ENCODE data around the gene DRGX.

The DRGX gene

GRCh38 chr10:49419005-49419404 lies 23.1 kb upstream of the DRGX start:
- H3K36me3 ChIP-seq (ENCODE audit: control insufficient read depth in 2 of 2, insufficient read depth in 1 of 2, low read length in 2 of 2) = no peaks in the 10 kb centered on the region
- no peaks in the 10 kb centered on the region for H3K9me3 ChIP-seq (ENCODE audit: control insufficient read depth, insufficient read depth, low read depth, low read length)
- CTCF ChIA-PET = interaction anchor here (1.2 to 1.3 kb wide), 2 partner anchors 15 to 93 kb away, joined by 3 to 4 read pairs; no protein-coding TSS in a partner anchor
- H3K27ac ChIP-seq (ENCODE audit: extremely low read depth, low read depth, low read length) = no peak overlapping the region
- TF ChIP-seq SP2 (tag by site-specific recombination; IDR thresholded peaks at IDR 0.05) = no peak
- no peak overlapping the region for H3K4me3 ChIP-seq (ENCODE audit: low read depth, low read length)
- POLR2A ChIA-PET = no interaction called here
- H3K4me1 ChIP-seq (ENCODE audit: control insufficient read depth, insufficient read depth, low read length) = no peaks in the 10 kb centered on the region

- Histone ChIP-seq H3K36me3 (ENCODE audit: control insufficient read depth in 2 of 2, insufficient read depth in 1 of 2, low read length in 2 of 2) (no peaks in the 10 kb centered on the region), H3K9me3 (ENCODE audit: control insufficient read depth, insufficient read depth, low read depth, low read length) (no peaks in the 10 kb centered on the region), H3K4me1 (ENCODE audit: control insufficient read depth, insufficient read depth, low read length) (no peaks in the 10 kb centered on the region), H3K27ac (ENCODE audit: extremely low read depth, low read depth, low read length) (no peak overlapping the region), H3K4me3 (ENCODE audit: low read depth, low read length) (no peak overlapping the region)
- CTCF ChIA-PET = interaction anchor here (1.2 to 1.3 kb wide), 2 partner anchors 15 to 94 kb away, joined by 3 to 4 read pairs; no protein-coding TSS in a partner anchor
- POLR2A ChIA-PET = no interaction called here
- TF ChIP-seq ZNF785 (tag by site-specific recombination; IDR thresholded peaks at IDR 0.05) (no peak), ZNF248 (tag by site-specific recombination; IDR thresholded peaks at IDR 0.05) (no peak), GLI4 (tag by site-specific recombination; IDR thresholded peaks at IDR 0.05) (no peak), ZNF580 (tag by site-specific recombination; IDR thresholded peaks at IDR 0.05) (no peak), ZNF174 (tag by site-specific recombination; IDR thresholded peaks at IDR 0.05) (no peak), ZNF2 (tag by site-specific recombination; IDR thresholded peaks at IDR 0.05) (no peak), ZNF175 (tag by site-specific recombination; IDR thresholded peaks at IDR 0.05) (no peak), ZNF596 (tag by site-specific recombination; IDR thresholded peaks at IDR 0.05) (no peak), TRIM28 (IDR thresholded peaks at IDR 0.05; ENCODE audit: borderline replicate concordance, low read length) (no peak), ZNF148 (tag by site-specific recombination; IDR thresholded peaks at IDR 0.05; ENCODE audit: borderline replicate concordance) (no peak), ZNF791 (tag by site-specific recombination; IDR thresholded peaks at IDR 0.05) (no peak), ZNF24 (tag by site-specific recombination; IDR thresholded peaks at IDR 0.05) (no peak), ZNF48 (tag by site-specific recombination; IDR thresholded peaks at IDR 0.05) (no peak)
Observed at GRCh38 chr10:49418328-49418727, 22.4 kb upstream of the DRGX start.

- Histone ChIP-seq H3K4me3 (ENCODE audit: low read depth, low read length) (no peak overlapping the region), H3K27ac (ENCODE audit: extremely low read depth, low read depth, low read length) (no peak overlapping the region), H3K9me3 (ENCODE audit: control insufficient read depth, insufficient read depth, low read depth, low read length) (no peaks in the 10 kb centered on the region), H3K36me3 (ENCODE audit: control insufficient read depth in 2 of 2, insufficient read depth in 1 of 2, low read length in 2 of 2) (no peaks in the 10 kb centered on the region), H3K4me1 (ENCODE audit: control insufficient read depth, insufficient read depth, low read length) (no peaks in the 10 kb centered on the region)
- ChIA-PET CTCF (interaction anchor here (0.8 to 1.2 kb wide), 2 partner anchors 10 to 16 kb away, joined by 3 to 4 read pairs; no protein-coding TSS in a partner anchor), POLR2A (no interaction called here)
- no peak for TF ChIP-seq ZNF571 (tag by site-specific recombination; IDR thresholded peaks at IDR 0.05)
- no peak for TF ChIP-seq ZNF10 (tag by site-specific recombination; IDR thresholded peaks at IDR 0.05)
- TF ChIP-seq SCRT2 (tag by site-specific recombination; IDR thresholded peaks at IDR 0.05) = peak; percentile 37; the same call in 1 of the 2 replicates
Observed at GRCh38 chr10:49418053-49418326, 22.1 kb upstream of the DRGX start.

GRCh38 chr10:49417311-49418052 lies 21.6 kb upstream of the DRGX start:
- H3K4me3 ChIP-seq (ENCODE audit: low read depth, low read length) = no peak overlapping the region
- no peaks in the 10 kb centered on the region for H3K9me3 ChIP-seq (ENCODE audit: control insufficient read depth, insufficient read depth, low read depth, low read length)
- POLR2A ChIA-PET = no interaction called here
- no peaks in the 10 kb centered on the region for H3K36me3 ChIP-seq (ENCODE audit: control insufficient read depth in 2 of 2, insufficient read depth in 1 of 2, low read length in 2 of 2)
- no peak overlapping the region for H3K27ac ChIP-seq (ENCODE audit: extremely low read depth, low read depth, low read length)
- H3K4me1 ChIP-seq (ENCODE audit: control insufficient read depth, insufficient read depth, low read length) = no peaks in the 10 kb centered on the region
- CTCF ChIA-PET = interaction anchor here (0.8 kb wide), 1 partner anchor 10 kb away, joined by 4 read pairs; no protein-coding TSS in a partner anchor
- TF ChIP-seq YY2 (tag by site-specific recombination; IDR thresholded peaks at IDR 0.05) (no peak), ZNF510 (tag by site-specific recombination; IDR thresholded peaks at IDR 0.05; ENCODE audit: insufficient replicate concordance) (no peak), ZNF704 (tag by site-specific recombination; IDR thresholded peaks at IDR 0.05) (no peak), GLI2 (tag by site-specific recombination; IDR thresholded peaks at IDR 0.05; ENCODE audit: borderline replicate concordance, low read depth) (no peak), ZNF664 (tag by site-specific recombination; IDR thresholded peaks at IDR 0.05) (no peak), ZNF555 (tag by site-specific recombination; conservative IDR thresholded peaks at IDR 0.05) (no peak), KLF9 (tag by site-specific recombination; IDR thresholded peaks at IDR 0.05; ENCODE audit: low read depth) (no peak), ZNF433 (tag by site-specific recombination; IDR thresholded peaks at IDR 0.05; ENCODE audit: low read depth) (no peak)

All from HEK293 (cell line).